ENCODE results near the gene PITPNB.

Gene PITPNB

DNA sequence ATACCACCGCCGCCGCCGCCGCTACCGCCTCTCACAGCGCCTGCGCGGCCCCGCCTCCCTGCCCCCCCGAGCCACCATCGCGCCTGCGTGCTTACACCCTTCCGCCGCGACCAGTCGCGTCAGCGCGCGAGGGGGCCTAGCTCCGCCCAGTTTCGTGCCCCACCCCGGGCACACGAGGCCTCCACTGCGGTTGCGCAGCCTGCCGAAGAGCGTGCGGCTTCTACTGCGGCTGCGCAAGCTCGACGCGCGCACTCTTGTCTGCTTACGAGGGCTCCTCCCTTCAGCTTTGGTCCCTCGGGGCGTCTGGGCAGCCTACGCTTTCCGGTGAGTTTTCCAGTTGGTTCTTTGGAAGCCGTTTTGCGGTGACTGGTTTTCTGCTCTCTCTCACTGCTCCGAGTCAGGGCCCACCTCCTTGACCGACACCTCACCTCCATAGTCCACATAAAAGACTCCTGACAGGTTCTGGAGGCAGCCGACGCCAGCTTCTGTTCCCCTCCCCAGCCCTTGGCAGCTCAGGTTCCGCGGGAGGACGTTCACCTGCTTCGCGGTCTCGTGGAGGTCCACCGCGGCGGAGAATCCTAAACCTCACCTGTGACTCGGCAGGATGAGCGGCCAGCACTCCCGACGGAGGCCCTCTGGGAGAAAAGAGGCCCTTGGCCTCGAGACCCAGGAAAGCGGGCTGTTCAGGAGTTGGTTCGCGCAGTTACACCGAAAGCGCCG is at the start of gene PITPNB:
PITPNB (minus strand) TSS at position 35 of the 720 bp plus-strand sequence. CDS start 65 bp downstream, outside the sequence.
- peak; percentile 98 for DNase-seq

DNA sequence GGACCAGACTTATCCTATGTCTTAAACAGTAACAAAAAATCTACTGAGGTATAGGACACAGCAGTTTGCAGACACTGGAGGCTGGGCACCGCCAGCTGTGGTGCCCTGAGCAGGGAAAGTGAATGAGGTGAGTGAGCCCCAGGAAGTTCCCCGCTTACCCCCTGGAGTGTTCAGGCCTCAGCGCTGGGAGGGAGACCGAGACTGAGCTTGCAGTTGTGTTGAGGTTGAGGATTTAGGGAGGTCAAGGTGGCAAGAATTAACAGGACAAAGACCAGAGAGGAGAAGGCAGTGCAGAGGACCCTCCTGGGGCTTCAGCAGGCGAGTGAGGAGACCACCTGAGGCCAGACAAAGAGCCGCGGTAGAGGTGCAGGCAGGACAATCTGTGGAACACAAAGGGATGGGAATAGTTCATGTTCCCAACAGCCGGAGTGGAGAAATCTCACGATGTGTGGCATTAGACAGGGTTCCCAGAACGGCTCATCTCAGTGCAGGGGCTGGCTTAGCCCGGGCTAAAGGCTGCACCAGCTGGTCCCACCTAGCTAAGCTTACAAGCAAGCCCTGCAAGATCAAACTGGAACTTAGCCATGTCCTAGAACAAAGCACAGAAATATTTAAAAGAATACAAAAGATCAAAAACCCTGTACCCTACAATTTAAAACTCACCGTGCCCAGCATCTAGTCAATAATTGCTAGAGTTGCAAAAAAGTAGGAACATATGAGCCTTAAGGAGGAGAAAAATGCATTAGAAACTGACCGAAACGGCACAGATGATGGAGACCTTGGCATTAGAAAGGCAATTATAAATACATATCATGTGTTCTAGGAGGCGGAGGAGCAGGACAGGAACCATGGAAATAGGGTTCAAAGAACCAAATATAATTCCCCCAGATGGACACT is 47.4 kb upstream of the PITPNB start:
- no peak for DNase-seq

DNA sequence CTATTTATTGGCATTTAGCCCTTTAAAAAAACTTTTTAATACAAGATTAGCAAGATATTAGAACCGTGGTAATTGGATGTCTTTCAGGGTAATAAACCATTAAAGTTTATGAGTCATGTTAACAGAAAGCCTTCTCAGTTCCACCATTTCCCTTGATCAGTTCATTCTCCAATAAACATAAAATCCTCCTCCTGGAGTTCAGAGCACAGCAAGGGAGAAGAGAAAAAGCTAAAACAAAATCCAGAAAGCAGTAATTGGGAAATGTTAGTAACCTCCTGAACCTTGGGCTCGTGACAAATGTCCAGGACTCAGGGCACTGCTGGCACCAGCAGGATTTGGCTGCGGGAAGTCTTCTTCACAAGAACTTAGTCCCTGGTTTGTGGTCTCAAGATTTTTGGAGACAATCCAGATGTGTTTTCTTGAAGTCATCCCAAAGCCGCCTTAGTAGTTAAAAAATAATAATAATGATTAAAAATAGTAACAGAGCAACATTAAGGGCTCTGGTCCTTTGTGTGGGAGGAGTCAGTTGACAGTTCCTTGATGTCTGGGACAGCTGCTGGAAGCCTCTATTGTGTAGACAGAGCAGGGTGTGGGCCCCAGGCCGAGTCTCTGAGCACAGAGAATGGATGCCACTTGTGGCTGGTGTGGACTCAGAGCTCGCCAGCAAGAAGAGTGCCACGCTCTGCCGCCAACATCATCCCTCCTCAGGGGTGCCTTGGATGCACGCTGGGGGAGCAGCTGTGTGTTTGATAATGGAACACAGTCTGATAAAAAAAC is 43.4 kb upstream of the PITPNB start:
- DNase-seq, result no peak

DNA sequence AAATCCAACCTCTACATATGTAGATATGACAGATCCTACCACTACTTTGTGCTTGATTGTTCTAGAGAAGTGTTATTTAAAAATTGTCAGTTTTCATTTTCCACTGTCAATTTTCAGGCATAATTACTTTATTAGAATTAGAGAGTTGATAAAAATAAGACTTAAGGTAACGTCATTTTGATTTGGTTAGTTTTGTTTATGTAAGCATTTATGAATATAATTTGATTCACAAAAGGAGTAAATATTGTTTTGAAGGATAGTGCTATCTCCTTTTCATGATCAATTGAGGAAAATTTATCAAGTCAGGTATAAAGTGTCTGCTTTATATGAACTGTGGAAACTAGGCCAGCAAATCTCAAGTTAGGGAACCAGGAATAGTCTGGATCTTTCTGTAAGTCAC is 42.6 kb upstream of the PITPNB start:
- DNase-seq, result no peak

DNA sequence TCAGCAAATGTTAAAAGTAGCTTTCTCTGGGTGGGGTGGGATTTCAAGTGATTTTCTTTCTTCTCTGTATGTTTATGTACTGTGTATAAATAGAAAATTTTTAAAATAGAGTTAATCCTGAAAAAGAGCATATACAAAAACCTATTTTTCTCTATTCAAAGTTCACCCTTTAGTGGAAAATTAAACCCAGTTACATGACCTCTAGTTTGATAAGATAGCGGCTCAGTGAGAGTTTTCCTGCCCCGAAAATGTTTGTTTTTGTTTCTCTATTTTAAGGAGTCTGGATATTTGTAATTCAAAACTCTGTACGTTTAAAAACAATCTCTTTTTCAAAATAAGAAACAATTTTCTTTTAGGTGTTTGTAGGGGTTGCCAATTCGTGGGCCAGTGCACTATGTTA is 42.1 kb upstream of the PITPNB start:
- DNase-seq, result no peak

DNA sequence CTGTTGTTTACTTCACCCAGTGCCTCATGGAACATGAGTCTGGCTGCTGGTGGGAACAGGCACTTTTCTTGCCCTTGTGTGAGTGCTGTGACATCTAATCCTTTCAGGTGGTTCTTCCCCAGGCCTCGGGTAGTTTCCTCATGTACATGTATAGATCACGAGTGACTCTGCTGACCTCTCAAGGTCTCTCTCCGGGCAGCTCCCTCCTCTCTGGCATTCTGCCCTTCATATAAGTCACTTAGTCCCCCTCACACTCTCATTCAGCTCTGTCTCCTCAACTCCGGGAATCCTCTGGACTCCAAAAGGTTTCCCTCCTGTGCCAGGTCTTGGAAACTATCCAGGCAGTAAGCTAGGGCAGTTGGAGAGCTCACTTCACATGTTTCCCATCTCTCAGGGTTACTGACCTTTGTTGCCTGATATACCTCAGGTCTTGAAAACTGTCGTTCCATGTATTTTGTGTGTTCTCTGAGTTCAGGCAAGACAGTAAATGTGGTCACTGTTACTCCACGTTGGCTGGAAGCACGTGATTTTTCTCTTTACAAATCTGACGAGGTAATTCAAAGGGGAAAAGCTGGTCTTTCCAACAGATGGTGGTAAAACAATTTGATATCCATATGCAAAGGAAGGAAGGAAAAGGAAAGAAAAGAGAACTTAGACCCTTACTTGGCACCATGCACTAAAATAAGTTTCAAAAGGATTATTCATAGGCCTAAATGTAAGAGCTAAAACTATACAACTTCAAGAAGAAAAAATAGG is 40.5 kb upstream of the PITPNB start:
- no peak for DNase-seq

DNA sequence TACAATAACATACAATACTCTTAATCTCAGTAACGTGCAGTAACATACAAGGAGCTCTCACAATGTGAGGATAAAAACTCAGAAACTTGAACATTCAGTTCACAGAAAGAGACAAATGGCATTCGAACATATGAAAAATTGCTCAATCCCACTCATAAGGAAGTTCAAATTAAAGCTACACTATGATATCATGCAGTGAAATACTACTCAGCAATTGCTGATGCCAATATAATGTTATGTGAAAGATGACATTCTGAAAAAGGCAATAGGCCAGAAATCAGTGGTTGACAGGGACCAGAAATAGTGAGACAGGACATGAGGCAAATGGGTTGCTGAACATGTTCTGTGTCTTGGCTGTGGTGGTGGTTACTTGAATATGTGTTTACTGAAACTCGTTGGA is 33.7 kb upstream of the PITPNB start:
- no peak for DNase-seq

DNA sequence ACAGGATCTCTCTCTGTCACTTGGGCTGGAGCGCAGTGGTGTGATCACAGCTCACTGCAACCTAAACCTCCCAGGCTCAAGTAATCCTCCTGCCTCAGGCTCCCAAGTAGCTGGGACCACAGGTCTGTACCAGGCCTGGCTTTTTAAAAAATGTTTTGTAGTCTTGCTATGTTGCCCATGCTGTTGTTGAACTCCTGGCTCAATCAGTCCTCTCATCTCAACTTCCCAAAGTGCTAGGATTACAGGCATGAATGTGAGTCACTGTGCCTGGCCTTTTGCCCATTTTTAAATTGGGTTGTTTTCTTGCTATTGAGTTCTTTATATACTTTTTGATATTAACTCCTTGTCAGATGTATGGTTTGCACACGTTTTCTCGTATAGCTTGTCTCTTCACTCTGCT is 33.0 kb upstream of the PITPNB start:
- DNase-seq, result no peak

DNA sequence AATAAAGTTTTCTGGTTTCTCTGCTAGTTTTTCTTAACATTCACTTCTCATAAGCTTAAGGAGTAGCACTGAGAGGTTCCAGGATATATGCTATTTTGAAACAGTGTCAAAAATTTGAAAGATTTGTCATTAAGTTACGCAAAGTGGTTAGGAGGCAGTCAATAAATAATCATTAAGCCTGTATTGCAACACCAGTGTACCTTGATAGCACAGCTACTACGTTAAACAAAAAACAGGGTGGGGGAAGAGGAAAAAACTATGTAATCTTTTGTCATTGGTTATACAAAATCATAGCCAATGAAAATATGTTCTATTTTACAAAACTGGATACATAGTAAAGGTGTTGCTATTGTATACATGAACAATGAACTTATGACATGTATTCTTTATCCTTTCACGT is 30.4 kb upstream of the PITPNB start:
- no peak for DNase-seq

DNA sequence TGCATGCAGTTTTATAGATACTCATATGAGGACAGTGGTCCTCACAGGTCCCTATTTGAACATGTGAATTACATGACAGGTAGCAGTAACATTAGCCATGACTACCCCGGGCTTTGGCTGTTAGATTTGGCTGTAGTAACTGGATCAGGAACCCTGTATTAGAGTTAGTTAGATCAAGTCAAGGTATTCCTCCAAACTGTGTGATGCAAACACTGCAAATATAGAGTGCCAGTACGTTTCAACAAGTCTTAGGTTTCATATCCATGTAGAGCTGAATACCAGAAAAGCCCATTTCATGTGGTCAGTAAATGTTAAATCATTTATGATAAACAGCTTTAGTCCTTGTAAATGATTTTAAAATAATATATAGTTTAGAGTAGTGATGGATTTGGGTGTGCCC is 29.5 kb upstream of the PITPNB start:
- DNase-seq, result no peak

DNA sequence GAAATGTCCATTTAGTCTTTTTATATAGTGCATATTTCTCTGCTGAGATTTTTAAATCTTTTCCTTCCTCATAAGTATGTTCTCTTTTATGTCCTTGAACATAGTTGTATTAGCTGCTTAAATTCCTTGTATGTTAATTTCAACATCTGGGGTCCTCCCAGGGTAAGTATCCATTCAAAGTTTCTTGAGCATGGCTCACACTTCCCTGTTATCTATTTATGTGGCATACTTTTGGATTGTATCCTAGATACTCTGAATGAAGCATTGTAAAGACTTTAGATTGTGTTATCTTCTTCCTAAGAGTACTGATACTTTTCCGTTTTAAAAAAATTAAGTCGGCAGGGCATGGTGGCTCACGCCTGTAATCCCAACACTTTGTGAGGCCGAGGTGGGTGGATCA is 28.4 kb upstream of the PITPNB start:
- DNase-seq, result no peak

DNA sequence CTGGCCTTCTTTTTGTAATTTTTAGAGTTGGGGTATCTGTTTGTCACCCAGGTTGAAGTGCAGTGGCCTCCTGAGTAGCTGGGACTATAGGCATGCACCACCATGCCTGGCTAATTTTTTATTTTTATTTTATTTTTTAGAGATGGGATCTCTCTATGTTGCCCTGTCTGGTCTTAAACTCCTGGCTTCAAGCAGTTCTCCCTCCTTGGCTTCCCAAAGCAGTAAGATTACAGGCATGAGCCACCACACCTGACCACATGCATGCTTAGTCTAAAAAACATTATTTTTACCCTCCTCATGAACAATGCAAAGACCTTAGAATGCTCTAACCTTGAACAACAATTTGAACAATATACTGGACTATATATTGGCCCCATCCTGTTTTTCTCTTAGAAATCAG is 22.1 kb upstream of the PITPNB start:
- no peak for DNase-seq

DNA sequence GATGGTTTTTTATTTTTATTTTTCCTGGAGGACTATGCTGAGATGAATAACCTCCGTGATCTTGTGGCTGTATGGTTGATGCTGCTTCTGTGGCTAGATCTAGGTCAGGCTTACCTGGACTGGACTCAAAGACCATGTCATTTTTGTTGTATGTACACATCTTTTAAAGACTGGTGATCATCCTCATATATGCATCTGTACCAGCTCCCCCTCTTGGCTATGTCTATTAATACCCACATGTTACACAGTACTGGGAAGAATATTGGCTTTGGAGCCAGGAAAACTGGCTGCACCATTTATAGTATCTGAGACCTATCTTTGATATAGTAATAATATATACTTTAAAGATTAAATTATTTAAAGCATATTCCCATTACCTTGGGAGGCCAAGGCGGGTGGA is 18.4 kb upstream of the PITPNB start:
- no peak for DNase-seq

DNA sequence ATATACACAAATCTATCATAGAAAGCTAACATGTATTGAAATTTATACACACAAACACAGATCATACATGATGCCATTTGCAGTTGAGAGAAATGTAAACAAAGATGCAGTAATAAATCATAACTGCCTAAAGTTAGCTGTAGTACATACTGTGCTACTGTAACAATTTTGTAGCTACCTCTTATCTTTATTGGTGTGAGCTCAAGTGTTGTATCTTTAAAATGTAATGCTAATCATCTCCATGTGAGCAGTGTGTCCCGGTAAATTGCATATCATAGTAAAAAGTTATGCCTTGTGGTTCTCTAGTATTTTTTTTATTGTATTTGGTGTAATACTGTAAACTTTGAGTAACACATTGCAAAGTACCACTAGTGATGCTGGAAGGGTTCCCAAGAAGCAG is 16.8 kb upstream of the PITPNB start:
- DNase-seq, result no peak

DNA sequence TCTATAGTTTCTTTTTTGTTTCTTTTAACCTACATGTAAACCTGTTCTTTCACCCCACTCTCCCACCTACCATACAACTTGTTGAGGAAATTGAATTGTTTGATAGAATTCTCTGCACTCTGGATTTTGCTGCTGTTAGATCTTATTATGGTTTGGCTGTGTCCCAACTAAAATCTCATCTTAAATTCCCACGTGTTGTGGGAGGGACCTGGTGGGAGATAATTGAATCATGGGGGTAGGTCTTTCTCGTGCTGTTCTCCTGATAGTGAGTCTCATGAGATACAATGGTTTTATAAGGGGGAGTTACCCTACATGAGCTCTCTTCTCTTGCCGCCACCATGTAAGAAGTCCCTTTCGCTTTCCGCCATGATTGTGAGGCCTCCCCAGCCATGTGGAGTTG is 15.0 kb upstream of the PITPNB start:
- DNase-seq, result no peak

DNA sequence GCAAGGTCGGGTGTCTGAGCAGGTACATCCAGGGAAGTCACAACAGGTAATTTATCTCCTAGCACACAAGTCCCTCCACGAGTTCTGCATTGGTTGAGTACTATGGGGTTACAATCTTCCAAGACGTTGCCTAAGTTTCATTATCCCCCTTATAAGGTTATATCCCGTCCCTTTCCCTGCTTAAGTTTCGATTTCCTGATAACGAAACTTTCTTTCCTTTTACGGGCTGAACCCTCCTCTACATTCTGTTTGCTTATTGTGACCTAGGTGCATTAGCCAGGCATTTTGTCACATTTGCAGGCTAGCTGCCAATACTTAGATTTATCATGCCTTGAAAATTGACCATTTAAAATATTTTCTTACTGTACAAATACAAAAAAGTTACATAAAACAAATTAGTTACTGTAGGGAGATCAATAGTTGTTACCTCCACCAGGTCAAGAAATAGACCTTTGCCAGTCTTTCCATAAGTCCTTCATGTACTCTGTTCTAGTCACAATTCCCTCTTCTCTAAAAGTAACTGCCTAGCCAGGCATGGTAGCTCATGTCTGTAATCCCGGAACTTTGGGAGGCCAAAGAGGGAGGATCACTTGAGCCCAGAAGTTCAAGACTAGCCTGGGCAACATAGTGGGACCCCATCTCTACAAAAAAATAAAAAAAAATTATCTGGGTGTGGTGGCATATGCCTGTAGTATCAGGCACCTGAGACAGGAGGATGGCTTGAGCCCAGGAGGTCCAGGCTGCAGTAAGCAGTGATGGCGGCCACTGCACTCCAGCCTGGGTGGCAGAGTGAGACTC is 14.3 kb upstream of the PITPNB start:
- DNase-seq, result no peak

DNA sequence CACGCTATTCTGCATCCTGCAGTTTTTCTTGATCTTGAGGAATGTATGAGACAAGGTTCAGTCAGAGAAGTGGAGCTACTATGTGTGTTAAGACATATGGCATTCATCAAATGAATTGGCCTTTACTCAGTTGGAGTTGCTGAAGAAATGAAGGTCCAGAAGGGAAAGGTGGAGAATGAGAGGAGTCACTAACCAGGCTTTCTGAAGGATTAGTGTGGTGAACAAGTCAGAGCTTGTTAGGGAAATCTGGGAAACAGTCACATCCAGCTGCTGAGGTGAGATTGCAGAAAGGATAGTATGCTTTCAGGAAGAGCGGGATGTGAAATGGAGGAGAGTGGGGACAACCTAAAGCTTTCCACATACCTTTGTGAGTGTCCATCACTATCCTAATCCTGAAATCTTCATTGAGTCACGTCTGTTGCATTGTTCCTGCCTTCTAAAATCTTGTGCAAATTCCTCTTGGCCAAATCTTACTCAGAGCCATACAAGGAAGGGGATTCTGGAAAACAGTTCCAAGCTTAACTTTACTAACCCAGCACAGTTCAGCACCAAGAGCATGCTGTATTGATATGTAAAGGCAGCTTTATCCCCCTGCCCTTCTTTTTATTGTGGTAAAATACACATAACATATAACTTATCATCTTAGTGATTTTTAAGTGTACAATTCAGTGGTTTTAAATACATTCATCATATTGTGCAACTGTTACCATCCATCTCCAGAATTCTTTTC is 11.4 kb upstream of the PITPNB start:
- no peak for DNase-seq

DNA sequence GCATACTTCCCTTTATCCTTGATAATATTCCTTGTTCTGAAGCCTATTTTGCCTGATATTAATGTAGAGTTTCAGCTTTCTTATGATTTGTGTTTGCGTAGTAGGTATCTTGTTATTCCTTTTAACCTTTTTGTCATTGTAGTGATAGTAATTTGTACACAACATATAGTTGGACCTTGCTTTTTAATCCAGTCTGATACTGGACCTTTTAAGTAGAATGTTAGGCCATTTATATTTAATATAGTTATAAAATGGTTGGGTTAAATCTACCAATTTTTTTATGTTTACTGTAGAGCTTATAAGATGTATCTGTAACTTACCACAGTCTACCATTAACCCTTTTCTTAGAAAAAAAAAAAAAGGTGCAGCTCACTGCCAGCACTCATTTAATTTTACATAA is 8.6 kb upstream of the PITPNB start:
- no peak for DNase-seq

DNA sequence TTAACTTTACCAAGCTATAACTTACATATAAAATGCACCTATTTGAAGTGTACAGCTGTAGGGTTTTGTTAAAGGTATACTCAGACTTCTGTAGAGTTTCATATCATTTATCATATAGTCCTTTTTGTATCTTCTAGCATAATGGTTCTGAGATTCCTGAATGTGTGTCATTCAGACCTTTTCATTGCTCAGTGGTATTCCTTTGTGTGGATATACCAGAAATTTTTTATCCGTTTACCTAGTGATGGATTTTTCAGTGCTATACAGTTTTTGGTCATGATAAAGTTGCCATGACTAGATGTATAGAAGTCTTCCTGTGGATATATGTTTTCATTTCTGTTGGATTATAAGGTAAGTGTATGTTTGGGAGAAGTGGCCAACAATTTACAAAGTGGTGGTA is 6.3 kb upstream of the PITPNB start:
- DNase-seq, result no peak

DNA sequence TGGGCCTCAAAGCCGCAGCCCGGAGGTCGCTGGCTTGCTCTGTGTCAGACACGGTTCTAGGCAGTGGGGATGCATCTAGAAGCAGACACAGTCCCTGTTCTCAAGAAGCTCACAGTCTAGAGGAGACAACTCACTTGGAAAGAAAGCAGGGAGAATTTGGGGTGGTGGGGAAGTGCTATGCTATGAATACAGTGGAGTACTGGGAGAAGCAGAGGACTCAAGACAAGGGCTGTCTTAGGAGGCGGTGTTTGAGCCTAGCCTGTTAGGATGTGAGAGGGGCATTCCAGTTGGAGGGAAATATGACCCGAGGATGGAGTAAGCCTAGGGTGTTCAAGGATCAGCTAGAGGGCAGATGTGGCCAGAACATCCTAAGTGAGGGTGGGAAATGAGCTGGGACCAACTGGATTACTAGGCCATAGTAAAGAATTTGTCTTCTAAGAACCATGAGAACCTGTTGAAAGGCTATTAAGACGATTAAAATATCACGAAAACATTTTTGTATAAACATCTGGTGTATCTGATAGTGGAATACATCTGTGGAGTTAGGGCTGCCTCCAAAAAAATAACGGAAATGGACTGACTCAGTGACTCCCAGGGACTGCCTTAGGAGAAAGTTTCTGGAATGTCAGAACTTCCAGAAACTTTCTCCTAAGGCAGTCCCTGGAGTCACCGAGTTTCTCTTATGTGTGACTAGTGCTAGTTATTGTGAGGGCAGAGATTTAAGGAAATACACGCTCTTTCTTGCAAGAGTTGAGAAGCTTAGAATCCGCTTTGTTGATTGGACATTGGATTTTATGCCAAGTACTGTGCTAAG is 1.1 kb upstream of the PITPNB start:
- no peak for DNase-seq
